ENCODE data around the gene SLC43A2.
"Not testable (repeated sequence)": the region's sequence is repeated elsewhere in the genome, so short reads cannot be mapped to it uniquely, and the experiment has no call there.

SLC43A2 gene

GRCh38 chr17:1627982-1628855 is at the start of gene SLC43A2:
Gene SLC43A2 (minus strand): TSS chr17:1628834. CDS start chr17:1627874, 960 bp downstream.
- Mint-ChIP-seq H3K4me1 (peaks cover 29% of the 10 kb centered on the region), H3K9me3 (no peaks in the 10 kb centered on the region), H3K4me3 (peak within 1 kb of the TSS; percentile 85), H3K36me3 (ENCODE audit: low read depth) (no peaks in the 10 kb centered on the region), H3K27me3 (peaks cover 9% of the 10 kb centered on the region), H3K27ac (peak within 1 kb of the TSS; percentile 91)
- DNase-seq: peak; percentile 83
- ATAC-seq: peak; percentile 69

GRCh38 chr17:1676401-1676800 is 47.8 kb upstream of the SLC43A2 start:
- DNase-seq (no peak), ATAC-seq (no peak)
- no peak overlapping the region for H3K27ac Mint-ChIP-seq
- peaks cover 10% of the 10 kb centered on the region for H3K4me1 Mint-ChIP-seq
- peaks cover 77% of the 10 kb centered on the region for H3K36me3 Mint-ChIP-seq (ENCODE audit: low read depth)
- no peak overlapping the region for H3K4me3 Mint-ChIP-seq
- no peaks in the 10 kb centered on the region for H3K9me3 Mint-ChIP-seq
- no peaks in the 10 kb centered on the region for H3K27me3 Mint-ChIP-seq

- Mint-ChIP-seq H3K36me3 (ENCODE audit: low read depth) (peaks cover 77% of the 10 kb centered on the region), H3K27me3 (no peaks in the 10 kb centered on the region), H3K27ac (peak overlapping the region; percentile 71), H3K9me3 (no peaks in the 10 kb centered on the region), H3K4me3 (no peak overlapping the region), H3K4me1 (peaks cover 8% of the 10 kb centered on the region)
- DNase-seq: no peak
- ATAC-seq: peak; percentile 48
These were observed 44.6 kb upstream of the SLC43A2 start for GRCh38 chr17:1673041-1673785.

- not testable (repeated sequence) for H3K4me3 Mint-ChIP-seq, H3K27me3 Mint-ChIP-seq, ATAC-seq, H3K9me3 Mint-ChIP-seq, H3K27ac Mint-ChIP-seq, H3K4me1 Mint-ChIP-seq, DNase-seq
- peaks cover 66% of the 10 kb centered on the region for H3K36me3 Mint-ChIP-seq (ENCODE audit: low read depth)
These were observed 35.3 kb upstream of the SLC43A2 start for GRCh38 chr17:1663934-1664333.

GRCh38 chr17:1661045-1661444 is 32.4 kb upstream of the SLC43A2 start:
- Mint-ChIP-seq H3K27ac (no peak overlapping the region), H3K4me1 (no peaks in the 10 kb centered on the region), H3K4me3 (no peak overlapping the region), H3K27me3 (no peaks in the 10 kb centered on the region), H3K9me3 (no peaks in the 10 kb centered on the region), H3K36me3 (ENCODE audit: low read depth) (peaks cover 72% of the 10 kb centered on the region)
- ATAC-seq (no peak), DNase-seq (no peak)

- no peaks in the 10 kb centered on the region for H3K27me3 Mint-ChIP-seq
- peaks cover 77% of the 10 kb centered on the region for H3K36me3 Mint-ChIP-seq (ENCODE audit: low read depth)
- DNase-seq: no peak
- H3K27ac Mint-ChIP-seq: peak overlapping the region; percentile 31
- ATAC-seq: no peak
- H3K9me3 Mint-ChIP-seq: no peaks in the 10 kb centered on the region
- H3K4me1 Mint-ChIP-seq: no peaks in the 10 kb centered on the region
- no peak overlapping the region for H3K4me3 Mint-ChIP-seq
These were observed 29.5 kb upstream of the SLC43A2 start for GRCh38 chr17:1658100-1658499.

GRCh38 chr17:1653735-1654134 is 25.1 kb upstream of the SLC43A2 start:
- ATAC-seq (no peak), DNase-seq (no peak)
- no peak overlapping the region for H3K27ac Mint-ChIP-seq
- H3K27me3 Mint-ChIP-seq: no peaks in the 10 kb centered on the region
- no peak overlapping the region for H3K4me3 Mint-ChIP-seq
- peaks cover 60% of the 10 kb centered on the region for H3K36me3 Mint-ChIP-seq (ENCODE audit: low read depth)
- no peaks in the 10 kb centered on the region for H3K9me3 Mint-ChIP-seq
- H3K4me1 Mint-ChIP-seq: peaks cover 9% of the 10 kb centered on the region

GRCh38 chr17:1652794-1653193 is 24.2 kb upstream of the SLC43A2 start:
- H3K27ac Mint-ChIP-seq, H3K27me3 Mint-ChIP-seq, DNase-seq, H3K9me3 Mint-ChIP-seq, ATAC-seq, H3K4me3 Mint-ChIP-seq: not testable (repeated sequence)
- Mint-ChIP-seq H3K4me1 (peaks cover 14% of the 10 kb centered on the region), H3K36me3 (ENCODE audit: low read depth) (peaks cover 50% of the 10 kb centered on the region)

- Mint-ChIP-seq H3K36me3 (ENCODE audit: low read depth) (peaks cover 43% of the 10 kb centered on the region), H3K27ac (no peak overlapping the region), H3K9me3 (no peaks in the 10 kb centered on the region), H3K4me3 (no peak overlapping the region), H3K4me1 (peaks cover 19% of the 10 kb centered on the region), H3K27me3 (no peaks in the 10 kb centered on the region)
- DNase-seq: no peak
- no peak for ATAC-seq
These were observed 22.9 kb upstream of the SLC43A2 start for GRCh38 chr17:1651559-1651844.

- no peaks in the 10 kb centered on the region for H3K27me3 Mint-ChIP-seq
- H3K9me3 Mint-ChIP-seq: no peaks in the 10 kb centered on the region
- H3K4me3 Mint-ChIP-seq: no peak overlapping the region
- DNase-seq (no peak), ATAC-seq (no peak)
- H3K27ac Mint-ChIP-seq: no peak overlapping the region
- peaks cover 37% of the 10 kb centered on the region for H3K36me3 Mint-ChIP-seq (ENCODE audit: low read depth)
- peaks cover 20% of the 10 kb centered on the region for H3K4me1 Mint-ChIP-seq
These were observed 22.3 kb upstream of the SLC43A2 start for GRCh38 chr17:1650731-1651558.

GRCh38 chr17:1649844-1650501 is 21.3 kb upstream of the SLC43A2 start, which contains the start of gene RILP:
Gene RILP (minus strand): TSS chr17:1649866. CDS start chr17:1649804, 62 bp downstream.
- Mint-ChIP-seq H3K27ac (no peak within 1 kb of the TSS), H3K27me3 (no peaks in the 10 kb centered on the region), H3K4me1 (peaks cover 29% of the 10 kb centered on the region), H3K9me3 (no peaks in the 10 kb centered on the region), H3K4me3 (peak within 1 kb of the TSS; percentile 57), H3K36me3 (ENCODE audit: low read depth) (peaks cover 32% of the 10 kb centered on the region)
- ATAC-seq (peak; percentile 17), DNase-seq (no peak)

GRCh38 chr17:1648963-1649843 is 20.6 kb upstream of the SLC43A2 start:
- ATAC-seq (peak; percentile 76), DNase-seq (peak; percentile 94)
- H3K9me3 Mint-ChIP-seq: no peaks in the 10 kb centered on the region
- H3K4me3 Mint-ChIP-seq: peak overlapping the region; percentile 57
- peaks cover 28% of the 10 kb centered on the region for H3K36me3 Mint-ChIP-seq (ENCODE audit: low read depth)
- no peaks in the 10 kb centered on the region for H3K27me3 Mint-ChIP-seq
- H3K4me1 Mint-ChIP-seq: peaks cover 37% of the 10 kb centered on the region
- no peak overlapping the region for H3K27ac Mint-ChIP-seq

GRCh38 chr17:1648173-1648962 is 19.7 kb upstream of the SLC43A2 start:
- no peaks in the 10 kb centered on the region for H3K27me3 Mint-ChIP-seq
- H3K36me3 Mint-ChIP-seq (ENCODE audit: low read depth): peaks cover 20% of the 10 kb centered on the region
- no peaks in the 10 kb centered on the region for H3K9me3 Mint-ChIP-seq
- H3K4me3 Mint-ChIP-seq: peak overlapping the region; percentile 57
- peaks cover 40% of the 10 kb centered on the region for H3K4me1 Mint-ChIP-seq
- no peak overlapping the region for H3K27ac Mint-ChIP-seq
- peak; percentile 23 for DNase-seq
- no peak for ATAC-seq
